ENCODE data around the gene VWA2. TPM values are rescaled to one million over a fixed set of nuclear protein-coding genes. Genes with fewer than 3 reads are reported as not detected.

The VWA2 gene
- total RNA-seq, 4 donors from 2014 or later, result 0.09 to 1.4 (median 0.48) TPM; not detected in 1

DNA sequence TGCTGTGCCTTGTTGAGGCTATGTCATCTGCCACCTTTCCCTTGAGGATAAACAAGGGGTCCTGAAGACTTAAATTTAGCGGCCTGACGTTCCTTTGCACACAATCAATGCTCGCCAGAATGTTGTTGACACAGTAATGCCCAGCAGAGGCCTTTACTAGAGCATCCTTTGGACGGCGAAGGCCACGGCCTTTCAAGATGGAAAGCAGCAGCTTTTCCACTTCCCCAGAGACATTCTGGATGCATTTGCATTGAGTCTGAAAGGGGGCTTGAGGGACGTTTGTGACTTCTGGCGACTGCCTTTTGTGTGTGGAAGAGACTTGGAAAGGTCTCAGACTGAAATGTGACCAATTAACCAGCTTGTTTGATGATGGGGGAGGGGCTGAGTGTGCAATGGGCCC lies 52.5 kb downstream of the VWA2 start:
- DNase-seq (ENCODE audit: low spot score) (no peak), ATAC-seq (ENCODE audit: low FRiP score) (no peak)
- TF ChIP-seq CTCF (IDR thresholded peaks at IDR 0.05), result no peak

GRCh38 chr10:114293075-114293474 lies 54.0 kb downstream of the VWA2 start:
- ATAC-seq (ENCODE audit: low FRiP score), result no peak
- DNase-seq (ENCODE audit: low spot score), result no peak
- no peak for TF ChIP-seq CTCF (IDR thresholded peaks at IDR 0.05)

DNA sequence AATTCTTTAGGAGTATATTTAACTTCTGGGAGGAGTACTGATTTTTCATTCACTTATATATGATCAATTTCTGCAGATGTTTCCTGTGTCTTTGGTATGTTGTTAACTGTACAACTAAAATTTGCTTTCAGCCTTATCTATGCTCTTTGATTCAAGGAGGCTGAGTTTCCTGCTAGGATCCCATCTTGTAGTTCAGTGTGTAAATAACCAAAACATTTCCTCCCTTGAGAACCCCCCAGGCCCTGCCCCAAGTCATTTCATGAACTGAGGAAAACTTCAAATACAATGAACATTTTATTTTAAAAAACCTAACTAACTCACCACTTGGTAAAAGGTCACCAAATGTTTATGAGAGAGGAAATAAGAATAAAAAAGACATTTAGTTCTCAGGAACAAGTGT lies 55.5 kb downstream of the VWA2 start:
- no peak for ATAC-seq (ENCODE audit: low FRiP score)
- TF ChIP-seq CTCF (IDR thresholded peaks at IDR 0.05), result no peak
- no peak for DNase-seq (ENCODE audit: low spot score)

GRCh38 chr10:114295393-114295792 lies 56.3 kb downstream of the VWA2 start:
- DNase-seq (ENCODE audit: low spot score) (no peak), ATAC-seq (ENCODE audit: low FRiP score) (no peak)
- no peak for TF ChIP-seq CTCF (IDR thresholded peaks at IDR 0.05)

GRCh38 chr10:114297136-114297705 lies 58.2 kb downstream of the VWA2 start:
- ATAC-seq (ENCODE audit: low FRiP score), result no peak
- TF ChIP-seq CTCF (IDR thresholded peaks at IDR 0.05), result no peak

DNA sequence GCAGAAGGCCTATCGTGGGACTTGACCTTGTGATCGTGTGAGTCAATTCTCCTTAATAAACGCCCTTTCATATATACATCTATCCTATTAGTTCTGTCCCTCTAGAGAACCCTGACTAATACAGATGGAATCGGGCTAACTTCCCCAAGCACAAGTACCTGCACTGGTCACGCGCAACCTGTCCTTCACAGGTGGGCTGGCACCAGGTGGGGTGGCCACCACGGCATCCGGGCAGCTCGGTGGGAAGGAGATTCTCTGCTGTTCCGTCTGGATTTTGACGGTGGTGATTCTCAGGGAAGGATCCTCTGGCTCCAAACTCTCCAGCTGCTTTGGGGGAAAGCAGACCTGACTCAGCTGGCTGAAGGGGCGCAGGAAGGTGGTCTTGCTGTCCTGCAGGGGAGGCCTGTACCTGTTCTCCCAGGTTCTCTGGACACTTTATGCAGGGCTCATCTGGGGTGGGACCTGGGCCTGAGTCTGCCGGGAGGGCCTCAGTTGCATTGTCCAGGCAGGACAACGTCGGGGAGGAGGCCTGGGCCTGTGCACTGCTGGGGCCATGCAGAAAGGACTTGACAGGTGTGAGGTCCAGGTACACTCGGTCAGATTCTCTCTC lies 61.1 kb downstream of the VWA2 start:
- ATAC-seq (ENCODE audit: low FRiP score) (no peak), DNase-seq (ENCODE audit: low spot score) (no peak)
- TF ChIP-seq CTCF (IDR thresholded peaks at IDR 0.05), result no peak

More at GRCh38 chr10:114297136-114297705, 58.2 kb downstream of the VWA2 start:
- no peak for DNase-seq (ENCODE audit: low spot score)

- no peak for DNase-seq (ENCODE audit: low spot score)
- TF ChIP-seq CTCF (IDR thresholded peaks at IDR 0.05), result no peak
- ATAC-seq (ENCODE audit: low FRiP score), result no peak
Observed at GRCh38 chr10:114301177-114301576, 62.1 kb downstream of the VWA2 start.
